ENCODE measurements around the gene MAT2A.
A peak's percentile ranks its signal among the peaks of the same experiment; 100 is the strongest.

The MAT2A gene

DNA sequence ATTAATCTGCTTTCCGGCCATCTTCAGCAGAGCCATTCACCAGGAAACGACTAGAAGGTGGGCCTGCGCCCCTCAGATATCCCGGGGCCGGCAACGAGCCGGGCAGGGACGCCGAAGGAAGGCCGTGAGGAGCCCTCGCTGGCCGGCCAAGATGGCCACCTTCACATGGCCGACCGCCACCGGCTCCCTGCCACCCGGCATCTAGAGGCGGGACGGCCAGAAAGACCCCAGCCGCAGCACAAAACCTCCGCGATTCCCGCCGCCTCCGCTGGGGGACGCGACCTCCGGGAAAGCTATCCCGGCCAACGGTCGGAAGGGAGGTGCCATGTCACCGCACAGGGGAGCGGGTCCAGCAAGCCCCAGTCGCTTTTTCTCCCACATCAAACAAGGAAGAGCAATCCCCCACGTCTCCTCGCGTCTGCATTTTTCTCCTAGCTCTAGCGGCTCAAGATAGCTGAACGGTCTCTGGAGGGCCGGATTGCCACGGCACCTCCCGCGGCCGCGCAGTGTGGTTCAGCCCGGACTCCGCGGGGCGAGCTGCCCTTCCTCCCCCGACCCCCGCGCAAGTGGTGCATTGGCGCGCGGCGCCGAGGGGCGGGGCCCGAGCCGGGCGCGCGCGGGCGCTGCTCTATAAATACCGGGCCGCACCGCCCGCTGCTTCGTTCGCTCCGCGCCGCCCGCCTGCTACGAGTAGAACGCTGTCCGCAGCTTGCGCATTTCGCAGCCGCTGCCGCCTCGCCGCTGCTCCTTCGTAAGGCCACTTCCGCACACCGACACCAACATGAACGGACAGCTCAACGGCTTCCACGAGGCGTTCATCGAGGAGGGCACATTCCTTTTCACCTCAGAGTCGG, at the start of gene MAT2A:
Gene MAT2A, plus strand, starts transcription at position 662 of the 854 bp plus-strand sequence. Its CDS starts 120 bp downstream, at position 782.
- peaks cover 24% of the 10 kb centered on the region for H3K36me3 ChIP-seq (ENCODE audit: control insufficient read depth, insufficient read depth, low read length)
- H3K4me3 ChIP-seq (ENCODE audit: low read depth, low read length): peak within 1 kb of the TSS; percentile 97
- no peaks in the 10 kb centered on the region for H3K27me3 ChIP-seq (ENCODE audit: control insufficient read depth, insufficient read depth, low read length)
- H3K9ac ChIP-seq (ENCODE audit: low read depth, low read length): peak within 1 kb of the TSS; percentile 100
- H3K9me3 ChIP-seq (ENCODE audit: control insufficient read depth, insufficient read depth, low read length): no peaks in the 10 kb centered on the region
- peaks cover 10% of the 10 kb centered on the region for H3K4me1 ChIP-seq (ENCODE audit: control insufficient read depth, insufficient read depth, low read length)

DNA sequence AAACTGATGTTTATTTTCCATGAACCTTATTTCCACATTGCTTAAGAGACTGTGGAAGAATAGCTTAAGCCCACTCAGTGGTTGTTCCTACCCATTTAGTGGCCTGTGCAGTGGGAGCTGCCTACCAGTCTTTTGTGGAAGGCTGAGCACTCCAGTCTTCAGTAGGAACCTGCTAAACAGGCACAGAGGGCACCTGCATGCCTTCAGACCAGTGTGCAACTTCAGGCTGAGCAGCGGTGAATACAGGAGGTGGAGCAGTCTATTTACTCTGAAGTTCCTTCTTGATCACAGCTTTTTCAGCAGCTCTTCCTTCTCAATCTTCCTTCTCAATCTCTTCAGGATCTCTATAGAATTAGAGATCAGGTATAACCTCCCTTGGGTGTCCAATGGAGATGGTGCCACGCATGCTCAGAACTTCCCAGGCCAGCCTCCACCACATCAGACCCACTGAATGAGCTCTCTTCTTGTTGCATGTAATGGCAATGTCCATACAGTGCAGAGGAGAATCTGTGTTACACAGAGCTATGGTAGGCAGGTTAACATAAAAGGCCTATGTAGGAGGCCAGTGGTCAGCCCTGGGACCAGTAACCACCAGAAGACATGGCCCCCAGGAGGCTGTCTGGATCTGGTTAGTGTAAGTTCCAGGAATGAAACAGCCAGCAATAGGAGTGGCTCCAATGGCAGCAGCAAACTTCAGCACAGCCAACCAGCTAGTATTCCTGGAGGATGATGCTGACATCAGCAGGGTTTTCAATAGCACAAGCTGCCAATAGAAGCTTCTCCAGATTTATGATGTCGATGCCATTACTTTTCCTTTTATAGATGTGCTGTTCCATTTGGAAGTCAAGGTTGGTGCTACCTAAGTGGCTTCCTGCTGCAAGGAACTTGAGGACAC, 47.9 kb upstream of the MAT2A start:
- H3K4me1 ChIP-seq (ENCODE audit: control insufficient read depth, insufficient read depth, low read length): no peaks in the 10 kb centered on the region
- no peak overlapping the region for H3K4me3 ChIP-seq (ENCODE audit: low read depth, low read length)
- H3K36me3 ChIP-seq (ENCODE audit: control insufficient read depth, insufficient read depth, low read length): no peaks in the 10 kb centered on the region
- no peaks in the 10 kb centered on the region for H3K9me3 ChIP-seq (ENCODE audit: control insufficient read depth, insufficient read depth, low read length)
- no peak overlapping the region for H3K9ac ChIP-seq (ENCODE audit: low read depth, low read length)
- H3K27me3 ChIP-seq (ENCODE audit: control insufficient read depth, insufficient read depth, low read length): no peaks in the 10 kb centered on the region

DNA sequence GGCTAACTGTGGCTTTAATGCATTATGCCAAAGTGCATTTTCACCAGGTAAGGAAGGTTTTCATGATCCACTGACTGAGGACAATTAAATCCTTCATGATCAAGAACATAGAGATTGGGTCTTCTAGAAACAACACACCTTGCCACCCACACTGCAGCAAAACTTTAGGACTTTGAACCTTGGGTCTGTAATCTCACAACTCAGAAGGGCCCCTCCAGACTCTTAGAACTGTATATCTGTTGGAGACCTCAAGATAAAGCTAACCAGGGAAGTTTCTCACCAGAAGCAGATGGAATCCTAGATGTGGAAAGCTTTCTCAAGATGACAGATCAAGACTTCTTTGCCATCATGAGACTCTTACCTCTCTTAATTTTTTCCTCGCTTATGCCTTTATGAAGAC, 42.5 kb upstream of the MAT2A start:
- Histone ChIP-seq H3K4me1 (ENCODE audit: control insufficient read depth, insufficient read depth, low read length) (no peaks in the 10 kb centered on the region), H3K9me3 (ENCODE audit: control insufficient read depth, insufficient read depth, low read length) (no peaks in the 10 kb centered on the region), H3K27me3 (ENCODE audit: control insufficient read depth, insufficient read depth, low read length) (no peaks in the 10 kb centered on the region), H3K36me3 (ENCODE audit: control insufficient read depth, insufficient read depth, low read length) (no peaks in the 10 kb centered on the region), H3K4me3 (ENCODE audit: low read depth, low read length) (no peak overlapping the region), H3K9ac (ENCODE audit: low read depth, low read length) (no peak overlapping the region)

DNA sequence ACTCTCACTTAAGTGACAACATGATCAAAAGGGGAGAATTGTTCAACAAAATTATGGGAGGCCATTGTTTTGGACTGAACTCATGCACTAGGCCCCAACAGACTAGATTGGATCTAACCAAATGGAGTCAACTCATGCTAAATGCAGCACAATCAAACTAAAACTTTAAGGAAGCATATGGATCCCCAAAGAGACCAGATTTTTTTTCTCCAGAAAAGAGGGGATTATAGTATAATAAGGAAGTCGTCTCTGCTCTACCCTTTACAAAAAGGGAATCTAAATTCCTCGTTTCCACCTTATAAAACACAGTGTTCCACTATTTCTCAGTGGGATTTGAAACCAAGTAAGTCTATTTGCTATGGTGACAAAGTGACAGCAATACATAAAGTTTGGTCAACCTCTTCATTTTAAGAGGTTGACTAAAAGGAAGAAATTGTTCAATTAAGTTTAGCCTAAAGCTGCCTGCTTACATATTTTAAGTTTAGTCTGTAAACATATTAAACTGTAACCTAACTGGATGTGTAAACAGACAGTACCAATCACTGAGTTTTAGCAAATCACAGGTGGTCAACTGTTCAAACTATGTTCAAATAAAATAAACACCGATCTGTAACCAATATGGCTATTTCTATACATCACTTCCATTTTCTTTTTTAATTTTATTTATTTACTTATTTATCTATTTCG, 40.9 kb upstream of the MAT2A start:
- Histone ChIP-seq H3K4me1 (ENCODE audit: control insufficient read depth, insufficient read depth, low read length) (no peaks in the 10 kb centered on the region), H3K9ac (ENCODE audit: low read depth, low read length) (no peak overlapping the region), H3K36me3 (ENCODE audit: control insufficient read depth, insufficient read depth, low read length) (no peaks in the 10 kb centered on the region), H3K9me3 (ENCODE audit: control insufficient read depth, insufficient read depth, low read length) (no peaks in the 10 kb centered on the region), H3K4me3 (ENCODE audit: low read depth, low read length) (no peak overlapping the region), H3K27me3 (ENCODE audit: control insufficient read depth, insufficient read depth, low read length) (no peaks in the 10 kb centered on the region)

DNA sequence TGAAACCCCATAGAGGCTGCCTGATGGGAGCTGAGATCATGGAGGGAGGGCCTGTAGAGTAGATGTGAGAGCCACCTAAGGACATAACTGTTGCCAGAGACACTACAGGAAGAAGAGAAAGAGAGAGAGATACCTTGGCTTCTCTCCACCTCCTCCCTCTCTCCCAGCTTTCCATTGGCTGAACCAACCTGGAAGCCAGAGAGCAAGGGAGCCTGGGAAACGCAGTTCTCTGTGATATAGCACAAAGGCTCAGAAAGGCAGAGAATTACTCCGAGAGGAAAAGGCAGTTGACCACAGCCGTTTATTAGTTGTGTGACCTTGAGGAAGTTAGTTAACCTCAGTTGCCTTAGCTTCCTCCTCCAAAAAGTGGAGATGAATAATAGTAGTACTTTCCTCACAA, 37.7 kb upstream of the MAT2A start:
- H3K9ac ChIP-seq (ENCODE audit: low read depth, low read length): no peak overlapping the region
- no peaks in the 10 kb centered on the region for H3K9me3 ChIP-seq (ENCODE audit: control insufficient read depth, insufficient read depth, low read length)
- no peak overlapping the region for H3K4me3 ChIP-seq (ENCODE audit: low read depth, low read length)
- H3K27me3 ChIP-seq (ENCODE audit: control insufficient read depth, insufficient read depth, low read length): no peaks in the 10 kb centered on the region
- no peaks in the 10 kb centered on the region for H3K36me3 ChIP-seq (ENCODE audit: control insufficient read depth, insufficient read depth, low read length)
- no peaks in the 10 kb centered on the region for H3K4me1 ChIP-seq (ENCODE audit: control insufficient read depth, insufficient read depth, low read length)

DNA sequence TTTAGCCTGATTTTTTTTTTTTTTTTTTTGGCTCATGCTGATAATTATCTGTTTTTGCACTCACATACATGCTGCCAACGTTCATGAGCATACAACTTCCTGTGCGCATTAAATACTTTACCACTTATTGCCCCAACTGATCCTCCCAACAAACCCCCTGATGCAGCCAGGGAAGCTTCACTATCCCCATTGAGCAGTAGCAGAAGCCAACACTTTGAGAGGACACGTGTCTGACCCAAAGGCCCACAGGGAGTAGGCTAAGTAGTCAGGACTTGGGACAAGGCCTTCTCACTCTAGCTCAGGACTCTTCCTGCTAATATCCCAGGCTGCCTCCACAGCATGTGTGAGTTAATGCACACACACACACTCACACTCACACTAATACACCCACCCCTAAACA, 36.2 kb upstream of the MAT2A start:
- Histone ChIP-seq H3K27me3 (ENCODE audit: control insufficient read depth, insufficient read depth, low read length) (no peaks in the 10 kb centered on the region), H3K9me3 (ENCODE audit: control insufficient read depth, insufficient read depth, low read length) (no peaks in the 10 kb centered on the region), H3K4me3 (ENCODE audit: low read depth, low read length) (no peak overlapping the region), H3K36me3 (ENCODE audit: control insufficient read depth, insufficient read depth, low read length) (no peaks in the 10 kb centered on the region), H3K4me1 (ENCODE audit: control insufficient read depth, insufficient read depth, low read length) (no peaks in the 10 kb centered on the region), H3K9ac (ENCODE audit: low read depth, low read length) (no peak overlapping the region)

DNA sequence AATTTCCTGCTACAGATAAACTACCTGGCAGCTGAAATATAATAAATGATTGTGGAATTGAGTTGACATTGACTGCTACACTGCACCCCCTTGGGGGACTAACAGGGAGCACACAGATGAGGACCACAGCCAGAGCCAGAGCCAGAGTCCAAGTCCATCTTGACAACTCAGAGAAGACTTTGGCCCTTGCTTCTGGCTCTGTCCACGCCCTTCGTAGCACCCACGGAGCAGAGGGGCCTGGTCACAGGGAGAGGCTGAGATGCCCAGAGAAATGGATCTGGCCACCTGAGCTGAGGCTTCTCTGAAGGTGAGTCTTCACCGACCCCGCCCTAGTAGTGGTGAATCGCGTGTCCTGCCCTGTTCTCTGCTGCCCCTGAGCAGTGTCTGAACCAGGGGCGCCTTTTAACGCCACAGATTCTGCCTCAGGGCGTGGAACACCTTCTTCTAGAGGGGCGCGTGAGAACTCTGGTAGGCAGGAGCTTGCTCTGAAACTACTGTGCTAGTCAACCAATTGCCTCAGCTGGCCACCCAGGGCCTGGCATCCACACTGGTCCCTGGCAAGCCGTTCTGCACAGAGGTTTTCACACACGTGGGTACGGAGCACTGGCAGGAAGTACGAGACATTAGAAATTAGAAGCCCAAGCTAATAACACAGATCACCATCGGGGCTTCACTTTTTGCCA, 35.7 kb upstream of the MAT2A start:
- no peak overlapping the region for H3K4me3 ChIP-seq (ENCODE audit: low read depth, low read length)
- H3K9ac ChIP-seq (ENCODE audit: low read depth, low read length): no peak overlapping the region
- no peaks in the 10 kb centered on the region for H3K36me3 ChIP-seq (ENCODE audit: control insufficient read depth, insufficient read depth, low read length)
- no peaks in the 10 kb centered on the region for H3K9me3 ChIP-seq (ENCODE audit: control insufficient read depth, insufficient read depth, low read length)
- no peaks in the 10 kb centered on the region for H3K27me3 ChIP-seq (ENCODE audit: control insufficient read depth, insufficient read depth, low read length)
- no peaks in the 10 kb centered on the region for H3K4me1 ChIP-seq (ENCODE audit: control insufficient read depth, insufficient read depth, low read length)

DNA sequence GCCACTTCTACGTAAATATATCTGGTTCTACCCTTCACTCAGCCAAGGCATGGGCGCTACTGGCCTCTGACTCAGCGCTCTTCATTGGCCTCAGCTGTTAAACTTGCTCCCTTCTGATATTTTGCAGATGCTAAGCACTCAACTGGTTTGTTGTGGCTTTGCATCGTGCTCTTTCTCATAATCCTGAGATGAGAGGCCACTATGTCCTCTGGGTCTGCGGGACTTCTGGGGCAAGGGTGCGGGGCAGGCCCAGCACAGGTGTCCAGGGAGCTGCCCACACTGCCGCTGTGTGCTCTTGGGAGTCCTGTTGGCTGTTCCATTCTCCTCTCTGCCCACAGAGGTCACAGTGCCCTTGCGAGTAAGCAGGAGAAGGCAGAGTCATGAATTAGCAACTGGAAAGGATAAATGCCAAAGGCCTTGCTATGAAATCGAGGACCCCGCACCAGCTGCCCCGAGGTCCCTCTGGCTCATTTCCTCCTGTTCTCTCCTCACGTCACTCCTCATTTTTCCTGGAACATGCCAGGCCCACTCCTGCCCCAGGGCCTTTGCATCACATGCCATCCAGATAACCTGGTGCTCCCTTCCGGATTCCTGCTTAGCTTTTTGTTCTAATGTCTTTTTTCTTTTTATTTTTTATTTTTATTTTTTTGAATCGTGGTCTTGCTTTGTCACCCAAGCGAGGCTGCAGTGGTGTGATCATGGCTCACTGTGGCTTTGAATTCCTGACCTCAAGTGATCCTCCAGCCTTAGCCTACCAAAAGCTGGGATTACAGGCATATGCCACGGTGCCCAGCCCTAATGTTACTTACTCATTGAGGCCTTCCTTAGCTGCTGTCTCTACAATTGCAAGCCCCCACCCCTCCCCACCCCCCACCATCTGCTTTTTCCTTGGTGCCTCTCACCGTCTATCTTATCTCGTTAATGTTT, 34.9 kb upstream of the MAT2A start:
- H3K27me3 ChIP-seq (ENCODE audit: control insufficient read depth, insufficient read depth, low read length): no peaks in the 10 kb centered on the region
- no peak overlapping the region for H3K9ac ChIP-seq (ENCODE audit: low read depth, low read length)
- no peaks in the 10 kb centered on the region for H3K4me1 ChIP-seq (ENCODE audit: control insufficient read depth, insufficient read depth, low read length)
- no peaks in the 10 kb centered on the region for H3K9me3 ChIP-seq (ENCODE audit: control insufficient read depth, insufficient read depth, low read length)
- no peaks in the 10 kb centered on the region for H3K36me3 ChIP-seq (ENCODE audit: control insufficient read depth, insufficient read depth, low read length)
- H3K4me3 ChIP-seq (ENCODE audit: low read depth, low read length): no peak overlapping the region

DNA sequence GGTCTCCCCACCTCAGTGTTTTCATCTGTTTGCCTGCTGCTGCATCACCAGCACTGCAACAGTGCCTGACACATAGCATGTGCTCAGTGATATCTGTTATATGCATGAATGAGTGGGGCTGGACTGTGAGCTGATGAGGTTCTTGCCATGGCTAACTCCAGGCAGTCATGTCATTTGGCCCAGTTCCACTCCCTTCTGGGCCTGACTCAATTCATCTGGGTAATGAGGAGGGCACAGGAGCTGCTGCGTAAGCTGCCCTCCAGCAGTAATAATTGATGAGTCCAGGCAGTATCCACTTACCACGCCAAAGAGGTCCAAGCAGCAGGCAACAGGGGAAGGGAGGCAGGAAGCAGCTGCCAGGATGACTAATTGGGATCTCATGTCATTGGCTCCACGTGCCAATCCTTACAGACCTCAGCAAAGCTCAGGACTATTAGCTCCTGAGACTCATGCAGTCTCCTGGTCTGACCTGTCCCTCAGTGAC, 34.1 kb upstream of the MAT2A start:
- Histone ChIP-seq H3K9me3 (ENCODE audit: control insufficient read depth, insufficient read depth, low read length) (no peaks in the 10 kb centered on the region), H3K9ac (ENCODE audit: low read depth, low read length) (no peak overlapping the region), H3K36me3 (ENCODE audit: control insufficient read depth, insufficient read depth, low read length) (no peaks in the 10 kb centered on the region), H3K27me3 (ENCODE audit: control insufficient read depth, insufficient read depth, low read length) (no peaks in the 10 kb centered on the region), H3K4me1 (ENCODE audit: control insufficient read depth, insufficient read depth, low read length) (no peaks in the 10 kb centered on the region), H3K4me3 (ENCODE audit: low read depth, low read length) (no peak overlapping the region)

DNA sequence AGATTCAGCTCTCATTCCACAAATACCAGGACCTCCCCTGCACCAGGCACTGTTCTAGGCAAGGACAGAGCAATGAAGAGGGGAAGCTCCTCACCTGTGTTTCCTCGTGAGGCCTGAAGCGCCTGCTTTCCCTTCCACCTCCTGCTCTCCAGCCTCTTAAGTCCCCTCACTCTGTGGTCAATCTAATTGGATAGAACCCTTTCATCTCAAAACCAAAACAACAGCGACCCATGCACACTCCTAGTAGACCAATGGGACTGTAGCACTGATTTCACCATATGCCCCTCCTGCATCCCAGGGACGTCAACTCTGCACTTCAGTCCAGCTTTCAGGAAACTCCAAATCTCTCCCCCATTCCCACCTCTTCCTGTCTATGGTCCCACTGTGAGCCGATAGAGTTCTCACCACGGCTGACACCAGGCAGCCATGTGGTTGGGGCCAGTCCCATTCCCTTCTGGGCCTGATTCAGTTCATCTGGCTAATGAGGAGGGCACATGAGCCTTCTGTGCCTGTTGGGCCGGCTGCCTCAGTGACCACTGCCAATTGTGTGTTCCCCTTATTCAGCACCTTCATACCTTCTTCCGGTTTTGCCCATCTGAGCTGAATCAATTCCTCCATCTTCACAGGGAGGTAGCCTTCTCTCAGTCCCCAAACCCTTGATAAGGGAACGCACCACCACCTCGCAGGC, 33.3 kb upstream of the MAT2A start:
- Histone ChIP-seq H3K9ac (ENCODE audit: low read depth, low read length) (no peak overlapping the region), H3K4me1 (ENCODE audit: control insufficient read depth, insufficient read depth, low read length) (no peaks in the 10 kb centered on the region), H3K27me3 (ENCODE audit: control insufficient read depth, insufficient read depth, low read length) (no peaks in the 10 kb centered on the region), H3K9me3 (ENCODE audit: control insufficient read depth, insufficient read depth, low read length) (no peaks in the 10 kb centered on the region), H3K36me3 (ENCODE audit: control insufficient read depth, insufficient read depth, low read length) (no peaks in the 10 kb centered on the region), H3K4me3 (ENCODE audit: low read depth, low read length) (no peak overlapping the region)

Measured in iPS-15b (cell line).